Activated CD4-positive, CD25-positive, alpha-beta regulatory T cell treated with anti-CD3 and anti-CD28 coated beads, Interleukin-2, amount 50 U/mL, for 72 hours (primary cell): ENCODE measurements around the gene ANGPTL2.

ENCODE experiments used
- DNase-seq: peaks from one replicate; pipeline ENCODE4 v3.0.0; 2021

The ANGPTL2 gene

GRCh38 chr9:127092041-127092608, 30.3 kb downstream of the ANGPTL2 start:
- DNase-seq: no peak

- DNase-seq: no peak
These were observed 30.9 kb downstream of the ANGPTL2 start for GRCh38 chr9:127091526-127091925.

- no peak for DNase-seq
These were observed 32.0 kb downstream of the ANGPTL2 start for GRCh38 chr9:127090341-127090985.

- DNase-seq: no peak
These were observed 32.8 kb downstream of the ANGPTL2 start for GRCh38 chr9:127089631-127090081.

GRCh38 chr9:127088724-127089615, 33.5 kb downstream of the ANGPTL2 start:
- DNase-seq: no peak

GRCh38 chr9:127087836-127088235, 34.6 kb downstream of the ANGPTL2 start:
- no peak for DNase-seq

- DNase-seq: no peak
These were observed 35.0 kb downstream of the ANGPTL2 start for GRCh38 chr9:127087411-127087810.

- DNase-seq: no peak
These were observed 35.7 kb downstream of the ANGPTL2 start for GRCh38 chr9:127086771-127087170.

GRCh38 chr9:127085186-127085585, 37.2 kb downstream of the ANGPTL2 start:
- DNase-seq: no peak

- no peak for DNase-seq
These were observed 38.1 kb downstream of the ANGPTL2 start for GRCh38 chr9:127084076-127085039.

GRCh38 chr9:127083138-127083980, 39.1 kb downstream of the ANGPTL2 start:
- DNase-seq: no peak

GRCh38 chr9:127081250-127082185, 40.9 kb downstream of the ANGPTL2 start:
- DNase-seq: no peak

- DNase-seq: no peak
These were observed 42.8 kb downstream of the ANGPTL2 start for GRCh38 chr9:127079446-127080140.

- DNase-seq: no peak
These were observed 43.4 kb downstream of the ANGPTL2 start for GRCh38 chr9:127078988-127079387.

GRCh38 chr9:127078336-127078735, 44.1 kb downstream of the ANGPTL2 start:
- DNase-seq: no peak

GRCh38 chr9:127077644-127077946, 44.8 kb downstream of the ANGPTL2 start:
- DNase-seq: no peak

- DNase-seq: no peak
These were observed 45.4 kb downstream of the ANGPTL2 start for GRCh38 chr9:127076860-127077643.

GRCh38 chr9:127075624-127076372, 46.6 kb downstream of the ANGPTL2 start:
- no peak for DNase-seq
